SK-N-SH treated with all-trans-retinoic acid at 6 μM for 48 hours (cell line): ENCODE data around the gene CTSF.

ENCODE experiments used
- ATAC-seq: fragments of 200-7000 bp; cut with Tn5 transposase; 3 replicates; pipeline ENCODE4 v1.9.1; 2020; ENCODE audit warnings: mild to moderate bottlenecking, moderate library complexity
- ARNTL ChIP-seq: fragments of 450-650 bp; formaldehyde crosslinking; IDR thresholded peaks from 2 replicates; pipeline ENCODE4 v1.5.0; 2020; ENCODE audit warnings: low read depth, mild to moderate bottlenecking, moderate library complexity, borderline replicate concordance
- BACH2 ChIP-seq: fragments of 250-450 bp; sonication (Bioruptor Pico); IDR thresholded peaks from 2 replicates; pipeline ENCODE4 v1.9.0; 2021; ENCODE audit warnings: mild to moderate bottlenecking, borderline replicate concordance
- CREB5 ChIP-seq: fragments of 250-450 bp; sonication (Bioruptor Pico); IDR thresholded peaks from 2 replicates; pipeline ENCODE4 v1.5.1; 2020; ENCODE audit warnings: low read depth, mild to moderate bottlenecking, moderate library complexity
- CSDC2 ChIP-seq: fragments of 250-450 bp; sonication (Bioruptor Pico); IDR thresholded peaks from 2 replicates; pipeline ENCODE4 v1.5.0; 2020; ENCODE audit warnings: mild to moderate bottlenecking, moderate library complexity
- CSRNP3 ChIP-seq: fragments of 250-450 bp; sonication (Bioruptor Pico); IDR thresholded peaks from 2 replicates; pipeline ENCODE4 v1.5.1; 2021; ENCODE audit warnings: mild to moderate bottlenecking, moderate library complexity
- ESRRG ChIP-seq: fragments of 250-450 bp; sonication (Bioruptor Pico); IDR thresholded peaks from 2 replicates; pipeline ENCODE4 v1.6.1; 2021; ENCODE audit warnings: mild to moderate bottlenecking
- GLIS3 ChIP-seq: fragments of 250-450 bp; sonication (Bioruptor Pico); IDR thresholded peaks from 2 replicates; pipeline ENCODE4 v1.5.0; 2020; ENCODE audit warnings: mild to moderate bottlenecking, moderate library complexity
- ISL1 ChIP-seq: fragments of 250-450 bp; sonication (Bioruptor Pico); IDR thresholded peaks from 2 replicates; pipeline ENCODE4 v2.1.2; 2022; ENCODE audit warnings: mild to moderate bottlenecking, moderate library complexity
- OSR1 ChIP-seq: fragments of 250-450 bp; sonication (Bioruptor Pico); IDR thresholded peaks from 2 replicates; pipeline ENCODE4 v1.8.0; 2022; ENCODE audit warnings: moderate library complexity, mild to moderate bottlenecking, inconsistent platforms
- POU6F1 ChIP-seq: fragments of 250-450 bp; sonication (Bioruptor Pico); IDR thresholded peaks from 2 replicates; pipeline ENCODE4 v1.8.0; 2021; ENCODE audit warnings: low read depth, mild to moderate bottlenecking, moderate library complexity, borderline replicate concordance
- PPARA ChIP-seq: fragments of 250-450 bp; sonication (Bioruptor Pico); IDR thresholded peaks from 2 replicates; pipeline ENCODE4 v1.5.0; 2020; ENCODE audit warnings: mild to moderate bottlenecking, borderline replicate concordance
- RARB ChIP-seq: fragments of 250-450 bp; sonication (Bioruptor Pico); IDR thresholded peaks from 2 replicates; pipeline ENCODE4 v1.8.0; 2021; ENCODE audit warnings: mild to moderate bottlenecking, moderate library complexity
- SNAI2 ChIP-seq: fragments of 250-450 bp; sonication (Bioruptor Pico); IDR thresholded peaks from 2 replicates; pipeline ENCODE4 v1.5.0; 2020; ENCODE audit warnings: mild to moderate bottlenecking, moderate library complexity
- TCF4 ChIP-seq: fragments of 250-450 bp; sonication (Bioruptor Pico); IDR thresholded peaks from 2 replicates; pipeline ENCODE4 v1.8.0; 2021; ENCODE audit warnings: mild to moderate bottlenecking, moderate library complexity, borderline replicate concordance
- TOX ChIP-seq: fragments of 250-450 bp; sonication (Bioruptor Pico); IDR thresholded peaks from 2 replicates; pipeline ENCODE4 v1.8.0; 2021; ENCODE audit warnings: mild to moderate bottlenecking, moderate library complexity, borderline replicate concordance
- TSHZ2 ChIP-seq: fragments of 250-450 bp; sonication (Bioruptor Pico); IDR thresholded peaks from 2 replicates; pipeline ENCODE4 v1.5.0; 2020; ENCODE audit warnings: mild to moderate bottlenecking, moderate library complexity
- ZC3H10 ChIP-seq: fragments of 250-450 bp; sonication (Bioruptor Pico); IDR thresholded peaks from 2 replicates; pipeline ENCODE4 v1.5.1; 2021; ENCODE audit warnings: mild to moderate bottlenecking, moderate library complexity
- ZFP3 ChIP-seq: fragments of 250-450 bp; sonication (Bioruptor Pico); IDR thresholded peaks from 2 replicates; pipeline ENCODE4 v1.5.0; 2020; ENCODE audit warnings: mild to moderate bottlenecking, moderate library complexity
- ZNF565 ChIP-seq: fragments of 450-650 bp; formaldehyde crosslinking; conservative IDR thresholded peaks from 2 replicates; pipeline ENCODE4 v1.5.0; 2020; ENCODE audit warnings: low read depth, mild to moderate bottlenecking, moderate library complexity
- ZNF70 ChIP-seq: fragments of 450-650 bp; formaldehyde crosslinking; IDR thresholded peaks from 2 replicates; pipeline ENCODE4 v1.5.0; 2020; ENCODE audit warnings: mild to moderate bottlenecking, moderate library complexity
- ZNF8 ChIP-seq: fragments of 450-650 bp; formaldehyde crosslinking; IDR thresholded peaks from 2 replicates; pipeline ENCODE4 v1.5.0; 2020; ENCODE audit warnings: mild to moderate bottlenecking, moderate library complexity

Gene CTSF

GRCh38 chr11:66581261-66581660, 12.9 kb upstream of the CTSF start:
- ATAC-seq, result no peak
- TF ChIP-seq RARB, result no peak
- TF ChIP-seq OSR1, result no peak
- no peak for TF ChIP-seq ZNF565 (CRISPR knock-in tag)
- TF ChIP-seq TCF4 (CRISPR knock-in tag), result no peak
- TF ChIP-seq POU6F1, result no peak
- no peak for TF ChIP-seq PPARA
- TF ChIP-seq TSHZ2 (CRISPR knock-in tag), result no peak
- no peak for TF ChIP-seq ZFP3 (CRISPR knock-in tag)
- no peak for TF ChIP-seq ISL1 (CRISPR knock-in tag)
- no peak for TF ChIP-seq TOX (CRISPR knock-in tag)
- TF ChIP-seq ZC3H10 (CRISPR knock-in tag), result no peak
- no peak for TF ChIP-seq CSRNP3 (CRISPR knock-in tag)
- TF ChIP-seq ZNF8 (CRISPR knock-in tag), result no peak
- TF ChIP-seq CSDC2 (CRISPR knock-in tag), result no peak
- no peak for TF ChIP-seq CREB5 (CRISPR knock-in tag)
- TF ChIP-seq ARNTL (CRISPR knock-in tag), result no peak
- no peak for TF ChIP-seq GLIS3
- no peak for TF ChIP-seq ZNF70 (CRISPR knock-in tag)
- no peak for TF ChIP-seq ESRRG (CRISPR knock-in tag)
- TF ChIP-seq SNAI2 (CRISPR knock-in tag), result no peak

GRCh38 chr11:66580803-66581202, 12.4 kb upstream of the CTSF start:
- no peak for ATAC-seq

More at GRCh38 chr11:66580803-66581202, 12.4 kb upstream of the CTSF start:
- TF ChIP-seq ZNF565 (CRISPR knock-in tag) (no peak), CSRNP3 (CRISPR knock-in tag) (no peak), ZC3H10 (CRISPR knock-in tag) (no peak), ISL1 (CRISPR knock-in tag) (no peak), ZNF70 (CRISPR knock-in tag) (no peak), BACH2 (CRISPR knock-in tag) (no peak), SNAI2 (CRISPR knock-in tag) (no peak)
- TF ChIP-seq, all 23 proteins: peak for 0
